HG03565 (cell line): Measurements from ENCODE around the gene ANKS1B.
"Not testable (repeated sequence)": the region's sequence is repeated elsewhere in the genome, so short reads cannot be mapped to it uniquely, and the experiment has no call there.

ENCODE experiments used
- ATAC-seq: cut with Tn5 transposase; IDR thresholded peaks from one replicate; pipeline ENCODE4 v1.9.1; 2021; ENCODE audit warnings: mild to moderate bottlenecking, moderate library complexity; ENCODE audit not compliant: unreplicated experiment

The ANKS1B gene

GRCh38 chr12:99984271-99985128, at the start of gene ANKS1B:
TSS of gene ANKS1B (minus strand) at chr12:99984936. CDS start at chr12:99984237, 699 bp downstream.
- peak; percentile 39 for ATAC-seq

GRCh38 chr12:100031836-100032235, 47.1 kb upstream of the ANKS1B start:
- no peak for ATAC-seq

GRCh38 chr12:100027671-100028070, 42.9 kb upstream of the ANKS1B start:
- no peak for ATAC-seq

GRCh38 chr12:100026241-100026640, 41.5 kb upstream of the ANKS1B start:
- ATAC-seq, result no peak

GRCh38 chr12:100024974-100025555, 40.3 kb upstream of the ANKS1B start:
- ATAC-seq, result no peak

GRCh38 chr12:100020370-100020769, 35.6 kb upstream of the ANKS1B start:
- no peak for ATAC-seq

GRCh38 chr12:100017056-100017455, 32.3 kb upstream of the ANKS1B start:
- no peak for ATAC-seq

GRCh38 chr12:100016304-100016703, 31.6 kb upstream of the ANKS1B start:
- ATAC-seq, result not testable (repeated sequence)

GRCh38 chr12:100005846-100006245, 21.1 kb upstream of the ANKS1B start:
- not testable (repeated sequence) for ATAC-seq

- no peak for ATAC-seq
These were observed 13.1 kb upstream of the ANKS1B start for GRCh38 chr12:99997806-99998205.

- ATAC-seq, result no peak
These were observed 11.4 kb upstream of the ANKS1B start for GRCh38 chr12:99996095-99996494.

GRCh38 chr12:99985631-99986030, 895 bp upstream of the ANKS1B start:
- no peak for ATAC-seq

GRCh38 chr12:99985129-99985570, 414 bp upstream of the ANKS1B start:
- no peak for ATAC-seq

- ATAC-seq, result no peak
These were observed 1.1 kb downstream of the ANKS1B start for GRCh38 chr12:99983456-99984258.

- no peak for ATAC-seq
These were observed 3.0 kb downstream of the ANKS1B start for GRCh38 chr12:99981639-99982190.

GRCh38 chr12:99979471-99979870, 5.3 kb downstream of the ANKS1B start:
- ATAC-seq, result no peak

GRCh38 chr12:99978152-99978551, 6.6 kb downstream of the ANKS1B start:
- no peak for ATAC-seq

GRCh38 chr12:99977550-99977949, 7.2 kb downstream of the ANKS1B start:
- no peak for ATAC-seq

GRCh38 chr12:99976762-99977161, 8.0 kb downstream of the ANKS1B start:
- ATAC-seq, result no peak

GRCh38 chr12:99975321-99975720, 9.4 kb downstream of the ANKS1B start:
- ATAC-seq, result no peak

GRCh38 chr12:99974146-99974545, 10.6 kb downstream of the ANKS1B start:
- ATAC-seq, result no peak
